GM18909 (cell line): ENCODE measurements around the gene HOXC6.

Source experiments
- ATAC-seq: cut with Tn5 transposase; IDR thresholded peaks from one replicate; pipeline ENCODE4 v1.9.1; 2021; ENCODE audit warnings: mild to moderate bottlenecking; ENCODE audit not compliant: unreplicated experiment, poor library complexity

Gene HOXC6

DNA sequence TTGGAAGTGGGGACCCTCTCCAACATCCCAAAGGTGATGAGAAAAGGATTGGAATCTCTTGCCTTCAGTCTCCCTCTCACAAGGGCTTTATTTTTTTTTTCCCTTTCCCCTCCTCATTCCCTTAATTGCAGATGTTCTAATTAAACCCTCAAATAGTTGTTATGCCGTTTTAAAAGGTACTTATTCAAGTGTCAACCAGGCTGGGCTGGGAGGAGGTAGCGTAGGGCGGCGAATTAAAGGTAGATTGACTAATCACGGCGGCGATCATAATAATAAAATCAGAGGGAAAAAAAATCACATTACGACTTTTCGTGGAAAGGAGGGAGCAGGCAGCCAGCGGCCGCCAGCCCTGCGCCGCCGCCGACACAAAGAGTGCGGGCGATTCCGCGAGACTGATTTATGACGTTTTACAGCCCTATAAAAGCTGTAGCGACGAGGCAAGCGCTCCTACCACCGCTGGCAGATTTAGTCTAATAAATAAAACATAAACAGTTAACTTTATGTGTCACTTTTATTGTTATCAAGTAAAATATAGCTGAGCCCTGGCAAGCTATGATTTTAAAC, 23.7 kb downstream of the HOXC6 start:
- ATAC-seq = no peak

DNA sequence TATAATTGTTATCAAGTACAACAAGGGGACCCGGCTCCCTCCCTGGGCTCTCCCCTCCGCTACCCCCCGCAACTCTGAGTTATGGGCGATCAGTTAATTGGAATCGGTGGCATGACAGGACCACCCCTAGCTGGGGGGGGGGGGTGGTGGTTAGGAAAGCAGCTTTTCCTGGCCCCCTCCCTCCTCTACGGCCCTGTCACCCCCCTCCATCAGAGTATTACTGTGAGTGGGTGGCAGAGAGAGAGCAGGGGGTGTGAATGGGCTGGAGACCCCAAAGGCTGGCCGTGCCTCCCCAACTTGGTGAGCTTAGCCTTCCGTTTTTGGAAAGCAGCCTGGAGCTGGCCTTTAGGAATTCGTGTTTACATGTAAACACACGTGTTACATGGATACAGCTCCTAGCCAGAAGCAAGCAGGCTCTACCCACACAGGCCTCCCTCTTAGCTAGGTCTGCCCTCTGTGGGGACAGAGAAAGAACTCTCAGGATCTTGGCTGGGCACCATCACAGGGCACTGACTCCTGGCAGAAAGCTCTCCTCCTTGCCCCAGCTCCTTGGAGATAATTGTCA, 24.3 kb downstream of the HOXC6 start:
- ATAC-seq = no peak

DNA sequence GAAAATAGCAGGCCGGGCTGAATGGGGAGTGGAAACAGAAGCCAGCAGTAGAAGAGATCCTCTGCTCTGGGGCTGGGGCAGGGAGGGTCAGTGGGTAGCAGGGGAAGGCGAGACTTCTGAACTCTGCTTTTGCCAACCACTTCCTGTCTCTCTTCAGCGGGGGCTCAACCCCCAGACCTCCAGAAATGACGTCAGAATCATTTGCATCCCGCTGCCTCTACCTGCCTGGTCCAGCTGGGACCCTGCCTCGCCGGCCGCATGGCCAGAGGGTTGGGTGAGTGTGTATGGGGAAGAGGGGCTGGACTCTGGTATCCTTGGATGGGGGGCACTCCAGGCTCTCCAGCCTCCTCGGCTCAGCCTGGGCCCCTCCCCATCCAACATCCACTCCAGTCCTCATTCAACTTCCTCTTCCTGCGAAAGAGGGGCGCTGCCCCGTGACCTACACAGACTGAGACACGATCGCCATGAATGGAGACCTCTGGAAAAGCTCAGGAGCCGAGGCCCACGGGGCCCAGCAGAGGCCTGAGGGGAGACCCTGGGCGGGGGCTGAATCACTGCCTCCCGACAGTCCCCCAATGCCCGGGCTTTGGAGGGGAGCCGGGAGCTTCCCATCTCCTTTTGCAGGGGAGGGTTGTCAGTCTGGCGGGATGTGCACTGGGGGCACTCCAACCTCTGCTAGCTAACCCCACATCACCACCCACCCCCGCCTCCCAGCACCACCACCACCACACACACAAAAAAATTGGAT, 24.9 kb downstream of the HOXC6 start:
- peak; percentile 75 for ATAC-seq

DNA sequence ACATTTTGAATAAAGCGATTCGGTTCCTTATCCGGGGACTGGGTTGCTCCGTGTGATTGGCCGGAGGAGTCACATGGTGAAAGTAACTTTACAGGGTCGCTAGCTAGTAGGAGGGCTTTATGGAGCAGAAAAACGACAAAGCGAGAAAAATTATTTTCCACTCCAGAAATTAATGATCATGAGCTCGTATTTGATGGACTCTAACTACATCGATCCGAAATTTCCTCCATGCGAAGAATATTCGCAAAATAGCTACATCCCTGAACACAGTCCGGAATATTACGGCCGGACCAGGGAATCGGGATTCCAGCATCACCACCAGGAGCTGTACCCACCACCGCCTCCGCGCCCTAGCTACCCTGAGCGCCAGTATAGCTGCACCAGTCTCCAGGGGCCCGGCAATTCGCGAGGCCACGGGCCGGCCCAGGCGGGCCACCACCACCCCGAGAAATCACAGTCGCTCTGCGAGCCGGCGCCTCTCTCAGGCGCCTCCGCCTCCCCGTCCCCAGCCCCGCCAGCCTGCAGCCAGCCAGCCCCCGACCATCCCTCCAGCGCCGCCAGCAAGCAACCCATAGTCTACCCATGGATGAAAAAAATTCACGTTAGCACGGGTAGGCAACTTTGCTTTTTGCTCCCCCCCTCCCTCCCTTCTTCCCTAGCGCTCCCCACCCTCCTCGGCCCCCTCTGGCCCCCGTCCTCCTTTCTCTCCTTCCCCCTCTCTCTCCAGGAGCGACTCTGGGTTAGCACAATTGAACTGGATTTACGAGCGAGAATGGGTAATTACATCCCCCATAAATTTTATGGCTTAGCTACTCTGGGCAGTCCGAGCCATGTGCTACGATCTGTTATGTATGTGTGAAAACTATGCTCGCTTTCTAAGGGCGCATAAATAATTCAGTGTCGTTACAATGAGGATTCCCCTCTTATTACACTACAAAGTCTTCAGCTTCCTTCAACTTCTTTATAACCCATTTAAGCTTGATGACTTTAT, 25.8 kb downstream of the HOXC6 start, which contains the start of gene HOXC4:
TSS of gene HOXC4 (plus strand) at position 85 of the 991 bp plus-strand sequence. CDS start at position 173, 88 bp downstream.
- peak; percentile 42 for ATAC-seq

DNA sequence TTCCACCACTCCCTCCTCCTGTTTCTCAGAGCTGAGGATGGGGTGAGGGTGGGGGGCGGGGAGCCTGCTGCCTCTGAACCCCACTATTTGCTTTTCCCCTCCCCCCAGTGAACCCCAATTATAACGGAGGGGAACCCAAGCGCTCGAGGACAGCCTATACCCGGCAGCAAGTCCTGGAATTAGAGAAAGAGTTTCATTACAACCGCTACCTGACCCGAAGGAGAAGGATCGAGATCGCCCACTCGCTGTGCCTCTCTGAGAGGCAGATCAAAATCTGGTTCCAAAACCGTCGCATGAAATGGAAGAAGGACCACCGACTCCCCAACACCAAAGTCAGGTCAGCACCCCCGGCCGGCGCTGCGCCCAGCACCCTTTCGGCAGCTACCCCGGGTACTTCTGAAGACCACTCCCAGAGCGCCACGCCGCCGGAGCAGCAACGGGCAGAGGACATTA, 26.5 kb downstream of the HOXC6 start:
- ATAC-seq = no peak

DNA sequence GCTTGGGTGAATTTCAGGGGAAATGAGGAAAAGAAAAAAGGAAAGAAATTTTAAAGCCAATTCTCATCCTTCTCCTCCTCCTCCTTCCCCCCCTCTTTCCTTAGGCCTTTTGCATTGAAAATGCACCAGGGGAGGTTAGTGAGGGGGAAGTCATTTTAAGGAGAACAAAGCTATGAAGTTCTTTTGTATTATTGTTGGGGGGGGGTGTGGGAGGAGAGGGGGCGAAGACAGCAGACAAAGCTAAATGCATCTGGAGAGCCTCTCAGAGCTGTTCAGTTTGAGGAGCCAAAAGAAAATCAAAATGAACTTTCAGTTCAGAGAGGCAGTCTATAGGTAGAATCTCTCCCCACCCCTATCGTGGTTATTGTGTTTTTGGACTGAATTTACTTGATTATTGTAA, 27.3 kb downstream of the HOXC6 start:
- no peak for ATAC-seq

DNA sequence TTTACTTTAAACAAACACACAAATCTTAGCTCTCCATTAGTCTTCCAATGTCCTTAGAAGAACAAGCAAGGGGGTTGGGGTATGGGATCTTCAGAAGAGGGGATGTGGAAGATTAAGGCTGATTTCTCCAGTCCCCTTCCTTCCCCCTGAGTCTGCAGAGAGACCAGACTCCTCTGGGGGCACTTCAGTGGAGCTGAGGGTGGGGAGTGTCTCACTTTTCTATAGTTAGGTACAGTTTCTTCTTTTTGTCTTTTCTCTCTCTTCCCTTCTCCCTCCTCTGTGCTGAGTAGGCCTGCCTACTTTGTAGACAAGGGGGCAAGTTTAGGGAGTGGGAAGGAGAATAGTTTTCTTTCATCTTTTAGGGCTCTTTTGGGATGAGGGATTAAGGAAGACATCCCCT, 27.9 kb downstream of the HOXC6 start:
- no peak for ATAC-seq

DNA sequence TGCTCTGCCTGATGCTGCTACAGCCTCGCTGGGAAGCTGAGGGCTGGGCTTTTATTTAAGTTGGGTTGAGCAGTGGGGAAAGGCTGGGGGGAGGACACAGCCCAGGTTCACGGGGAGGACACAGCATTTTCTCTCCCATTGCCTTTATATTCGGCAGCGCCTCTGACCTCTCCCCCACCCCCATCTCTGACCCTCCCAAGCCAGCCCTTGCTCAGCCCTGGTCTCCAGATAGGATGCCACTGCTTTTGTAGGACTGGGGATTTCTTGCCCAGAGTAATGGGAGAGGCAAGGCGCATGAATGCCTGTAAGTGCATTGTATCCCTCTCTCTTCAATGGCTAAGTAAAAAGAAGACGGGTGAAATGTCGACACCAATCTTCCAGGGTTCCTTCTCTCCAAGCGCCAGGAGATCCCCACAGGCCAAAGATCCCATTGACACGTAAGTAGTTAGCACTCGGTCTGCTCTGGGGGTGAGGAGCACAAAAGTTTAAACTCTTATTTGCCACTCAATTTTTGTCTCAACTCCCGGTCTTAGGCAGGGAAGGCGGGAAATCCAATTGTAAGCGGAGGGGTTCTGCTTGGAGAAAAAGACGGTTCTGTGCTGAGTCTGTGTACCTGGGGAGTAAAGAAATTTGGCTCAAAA, 30.0 kb downstream of the HOXC6 start:
- ATAC-seq = no peak

DNA sequence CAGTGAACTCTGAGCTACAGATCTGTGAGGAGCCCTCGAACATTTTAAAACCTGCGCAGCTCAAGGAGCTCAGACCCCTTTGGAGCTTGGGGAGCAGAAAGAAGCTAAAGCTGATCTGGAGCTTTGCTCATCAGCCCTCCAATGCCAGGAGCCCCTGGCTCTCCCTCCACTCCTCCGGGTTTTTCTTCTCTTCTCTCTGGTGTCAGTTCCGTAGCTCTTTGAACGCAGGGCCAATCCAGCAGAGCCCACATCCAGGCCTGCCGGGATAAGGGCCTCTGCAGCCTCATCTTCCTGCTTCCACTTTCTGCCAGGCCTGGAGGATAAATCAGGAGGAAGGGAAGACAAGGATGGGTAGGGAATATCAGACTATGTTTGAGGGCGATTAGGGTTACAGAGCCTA, 31.4 kb downstream of the HOXC6 start:
- ATAC-seq = no peak

DNA sequence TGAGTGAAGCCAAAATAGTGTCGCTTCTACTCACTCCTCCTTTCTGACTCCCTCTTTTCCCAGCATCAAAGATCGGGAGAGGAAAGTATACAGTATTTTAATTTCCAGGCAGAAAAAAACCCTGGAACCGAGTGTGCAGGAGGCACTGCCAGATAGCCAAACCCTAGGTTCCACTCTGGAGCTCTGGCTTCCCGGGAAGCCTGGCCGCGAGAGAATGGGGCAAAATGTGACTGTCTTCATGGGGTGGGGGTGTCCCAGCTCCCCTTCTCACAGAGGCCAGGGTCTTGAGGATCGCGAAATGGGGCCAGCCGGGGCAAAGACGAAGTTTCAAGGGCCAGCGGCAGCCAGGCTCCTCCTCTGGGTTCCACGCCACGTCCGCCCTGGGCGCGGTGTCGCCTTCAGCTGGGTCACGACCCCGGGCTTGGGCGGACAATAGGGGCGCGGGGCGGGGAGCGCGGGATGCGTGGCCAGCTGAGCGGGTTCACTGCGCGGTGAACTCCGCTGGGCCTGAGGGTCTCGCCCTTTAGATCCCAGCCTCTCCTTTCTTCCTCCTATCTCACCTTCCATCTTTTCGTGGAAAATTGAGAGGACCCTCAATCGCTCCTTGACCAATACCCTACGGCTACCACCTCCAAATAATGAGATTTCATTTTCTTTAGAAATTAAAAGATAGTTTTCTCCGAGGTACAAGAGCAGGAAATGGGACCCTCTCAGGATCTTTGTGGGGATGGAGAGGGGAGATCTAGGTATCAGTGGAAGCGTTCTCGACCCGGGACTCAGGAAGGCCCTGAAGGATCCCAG, 32.1 kb downstream of the HOXC6 start:
- ATAC-seq = no peak

DNA sequence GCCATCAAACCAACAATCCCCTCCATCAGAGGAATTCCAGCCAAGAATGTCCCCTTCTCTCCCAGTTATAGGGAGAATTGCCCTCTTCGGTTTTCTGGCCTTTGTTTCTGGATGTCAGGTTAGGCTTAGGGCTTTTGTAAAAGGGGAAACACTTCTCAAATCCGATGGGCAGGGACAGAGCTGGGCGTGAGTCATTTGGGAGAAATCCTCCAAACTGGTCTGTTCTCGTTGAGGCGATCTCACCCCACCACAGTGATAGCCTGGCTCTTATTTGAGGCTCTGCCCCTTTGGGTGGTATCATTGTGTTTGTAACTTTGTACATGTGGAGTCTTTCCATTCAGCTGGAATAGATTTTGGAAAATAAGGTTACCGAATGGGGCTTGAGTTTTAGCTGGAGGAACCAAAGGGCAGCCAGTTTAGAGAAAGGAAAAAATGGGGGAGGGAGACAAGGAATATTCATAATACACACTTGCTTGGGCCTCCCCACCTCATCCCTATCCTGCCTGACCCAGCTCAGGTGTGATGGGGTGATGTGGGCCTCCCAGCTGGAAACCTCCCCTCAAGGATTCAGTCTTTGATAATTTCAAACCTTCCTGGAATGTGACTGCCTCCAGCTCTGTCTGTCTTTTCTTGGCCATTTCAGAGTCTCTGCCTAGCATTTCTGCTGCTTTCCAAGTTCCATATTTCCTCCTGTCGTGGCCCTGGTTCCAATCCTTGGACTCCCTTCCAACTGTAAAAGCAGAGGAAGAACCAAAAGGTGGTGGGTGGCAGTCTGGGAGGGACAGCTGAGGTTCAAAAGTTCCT, 32.9 kb downstream of the HOXC6 start:
- no peak for ATAC-seq

DNA sequence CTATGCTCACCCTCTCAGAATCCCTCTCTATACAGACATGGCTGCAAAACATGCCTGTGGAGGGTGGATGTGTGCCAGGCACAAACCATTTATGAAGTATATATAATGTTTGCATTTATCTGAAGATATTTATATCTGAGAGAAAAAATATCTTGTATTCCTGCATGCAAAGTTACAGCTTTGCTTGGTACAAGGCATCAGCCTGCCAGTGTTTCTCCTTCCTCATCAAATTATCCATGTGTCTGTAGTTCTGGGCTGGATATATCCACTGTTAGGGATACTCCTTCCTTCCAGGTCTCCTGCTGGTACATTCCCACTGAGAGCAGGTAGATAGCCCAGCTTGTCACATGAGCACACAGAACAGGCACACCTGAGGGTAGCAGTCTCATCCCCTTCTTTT, 37.4 kb downstream of the HOXC6 start:
- ATAC-seq = no peak

DNA sequence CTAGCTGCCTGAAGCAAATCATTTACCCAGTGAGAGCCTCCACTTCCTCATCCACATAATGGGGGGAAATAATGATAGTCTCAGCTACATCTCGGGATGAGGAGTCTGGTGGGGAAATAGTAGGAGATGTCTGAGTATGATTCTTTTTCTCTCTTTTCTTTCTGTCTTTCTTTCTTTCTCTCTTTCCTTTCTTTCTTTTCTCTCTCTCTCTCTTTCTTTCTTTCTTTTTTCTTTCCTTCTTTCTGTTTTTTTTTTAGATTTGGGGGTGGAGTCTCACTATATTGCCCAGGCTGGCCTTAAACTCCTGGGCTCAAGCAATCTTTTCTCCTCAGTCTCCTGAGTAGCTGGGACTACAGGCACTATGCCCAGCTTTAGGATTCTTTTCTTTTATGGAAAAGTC, 38.2 kb downstream of the HOXC6 start:
- no peak for ATAC-seq

DNA sequence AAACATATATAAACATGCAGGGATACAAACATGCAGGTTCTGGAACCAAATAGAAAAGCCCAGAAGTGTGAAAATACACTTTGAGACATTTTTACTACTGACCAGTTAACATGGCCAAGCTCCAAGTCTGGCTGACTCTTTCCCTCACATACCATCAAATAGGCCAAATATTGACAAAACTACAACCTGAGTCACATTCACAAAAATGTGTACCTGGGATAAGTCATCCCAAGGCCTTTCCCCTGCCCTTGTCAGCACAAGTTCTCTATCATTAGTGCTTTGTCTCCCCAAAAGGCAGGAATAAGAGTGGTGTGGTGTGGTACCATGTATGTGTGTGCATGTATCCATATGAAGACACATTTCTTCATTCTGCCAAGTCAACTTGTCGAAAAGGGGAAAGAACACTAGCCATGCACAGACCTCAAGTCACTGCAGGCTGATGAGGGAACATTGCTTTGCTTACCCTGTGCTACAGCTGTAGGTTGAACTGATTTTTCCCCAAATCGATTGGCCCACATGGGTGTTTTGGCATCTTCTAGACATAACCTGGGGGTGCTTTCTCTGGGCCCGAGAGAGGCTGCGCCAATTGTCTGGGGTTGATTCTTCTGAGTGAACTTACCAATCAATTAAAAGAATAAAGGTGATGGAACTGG, 40.3 kb downstream of the HOXC6 start:
- no peak for ATAC-seq

DNA sequence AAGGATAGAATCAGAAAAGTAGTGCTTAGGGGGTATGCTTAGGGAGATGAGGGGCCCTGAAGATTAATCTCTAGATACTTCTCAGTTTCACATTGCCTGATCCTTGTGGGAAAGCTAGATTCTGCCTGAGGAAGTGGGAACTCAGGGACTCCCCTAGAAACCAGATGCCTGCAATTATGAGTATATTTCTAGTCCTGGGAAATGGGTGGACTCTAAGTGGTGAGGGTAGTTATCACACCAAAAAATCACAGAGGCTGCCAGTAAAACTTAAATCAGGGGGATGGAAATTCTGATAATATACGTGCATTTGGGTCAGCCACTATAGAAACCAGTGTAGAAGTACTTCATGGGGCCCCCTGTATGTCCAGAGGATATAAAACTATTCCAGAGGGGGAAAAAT, 43.7 kb downstream of the HOXC6 start:
- ATAC-seq = no peak

DNA sequence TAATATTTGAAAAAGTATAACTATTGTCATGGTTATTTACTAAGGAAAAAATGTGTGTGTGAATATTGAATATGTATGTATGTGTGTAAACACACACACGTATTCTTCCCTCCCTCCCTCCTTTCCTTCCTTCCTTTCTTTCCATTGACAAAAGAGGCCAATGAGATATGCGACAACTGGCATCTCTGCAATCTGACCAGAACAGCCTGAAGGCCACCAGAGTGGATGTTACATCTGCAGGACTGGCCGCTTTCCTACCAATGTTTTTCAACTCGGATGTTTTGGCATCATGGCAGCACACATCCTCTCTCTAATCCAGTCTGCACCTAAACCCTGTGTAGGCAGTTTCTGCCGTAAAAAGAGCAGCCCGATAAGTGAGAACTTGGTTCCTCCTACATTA, 46.1 kb downstream of the HOXC6 start:
- ATAC-seq = no peak

DNA sequence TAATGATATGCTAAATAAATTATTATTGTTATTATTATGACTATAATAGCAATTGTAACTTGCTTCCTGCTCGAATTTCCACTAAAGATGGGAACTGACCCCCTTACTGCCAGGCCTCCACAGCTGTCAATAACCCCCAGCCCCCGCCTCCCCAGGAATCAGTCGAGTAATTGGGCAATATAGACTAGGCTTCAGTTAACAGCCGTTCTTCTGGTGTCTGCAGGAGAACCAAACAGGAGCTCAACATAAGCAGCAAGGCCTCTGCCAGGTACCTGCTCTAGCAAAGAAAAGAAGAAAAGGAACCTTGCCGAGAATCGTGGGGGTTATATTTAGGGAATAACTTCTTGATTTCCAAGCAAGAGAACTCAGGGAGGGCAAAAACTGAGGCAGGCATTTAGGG, 47.2 kb downstream of the HOXC6 start:
- ATAC-seq = no peak

DNA sequence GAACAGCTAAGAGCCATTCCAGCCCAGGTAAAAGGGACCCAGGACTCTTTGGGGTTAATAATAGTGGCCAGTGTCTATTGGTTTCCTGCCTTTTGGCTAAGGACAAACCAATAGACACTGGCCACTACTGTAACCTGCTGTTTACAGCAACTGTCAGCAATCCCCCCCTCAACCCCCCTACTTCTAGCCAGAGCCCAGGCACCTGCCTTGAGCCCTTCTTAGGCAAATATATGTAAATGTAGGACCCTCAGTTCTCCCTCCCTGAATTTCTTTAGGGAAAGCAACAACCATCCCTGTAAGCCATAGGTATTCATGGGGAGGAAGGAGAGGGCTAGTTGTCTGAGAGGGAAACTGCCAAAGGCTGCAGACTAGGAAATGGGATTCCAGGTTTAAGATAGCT, 47.7 kb downstream of the HOXC6 start:
- no peak for ATAC-seq
